ENCODE measurements around the gene NLRX1. TPM values are rescaled to one million over a fixed set of nuclear protein-coding genes. Genes with fewer than 3 reads are reported as not detected.
"Not testable (repeated sequence)": the region's sequence is repeated elsewhere in the genome, so short reads cannot be mapped to it uniquely, and the experiment has no call there.

Gene NLRX1
- polyA plus RNA-seq, 4 donors: 11.7 to 14.4 (median 12.2) TPM

DNA sequence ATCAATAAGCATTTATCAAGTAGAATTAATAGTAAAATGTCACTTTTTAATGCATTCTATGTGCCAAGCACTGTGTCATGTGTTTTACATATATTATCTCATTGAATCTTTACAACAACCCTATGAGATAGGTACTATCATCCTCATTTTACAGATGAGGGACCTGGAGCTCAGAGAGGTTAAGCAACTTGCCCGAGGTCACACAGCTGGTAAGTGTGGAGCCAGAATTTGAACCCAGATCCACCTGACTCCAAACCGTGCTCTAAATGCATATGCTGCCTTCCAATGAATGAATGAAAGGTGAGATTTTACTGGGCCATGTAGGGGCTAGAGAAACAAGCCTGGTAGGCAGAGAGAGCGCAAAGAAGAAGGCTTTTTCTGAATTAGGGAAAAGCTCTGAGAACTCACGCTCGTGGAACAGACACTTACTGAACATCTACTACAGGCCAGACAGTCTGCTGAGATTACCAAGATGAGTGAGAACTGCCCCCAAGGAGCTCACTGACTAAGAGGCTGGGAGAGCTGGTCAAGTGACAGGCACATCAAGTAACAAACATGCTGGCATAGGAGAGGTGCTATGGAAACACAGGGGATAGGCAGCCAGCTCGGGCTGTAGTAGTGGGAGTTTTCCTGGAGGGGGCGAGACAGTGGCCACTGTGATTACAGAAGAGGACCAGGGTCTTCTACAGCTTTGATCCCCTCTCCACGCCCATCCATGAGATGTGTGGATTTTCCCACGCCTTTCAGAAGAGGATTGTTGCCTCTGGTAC, 15.3 kb upstream of the NLRX1 start:
- DNase-seq (ENCODE audit: low read depth in 4 of 4, low spot score in 3 of 4): no peak

DNA sequence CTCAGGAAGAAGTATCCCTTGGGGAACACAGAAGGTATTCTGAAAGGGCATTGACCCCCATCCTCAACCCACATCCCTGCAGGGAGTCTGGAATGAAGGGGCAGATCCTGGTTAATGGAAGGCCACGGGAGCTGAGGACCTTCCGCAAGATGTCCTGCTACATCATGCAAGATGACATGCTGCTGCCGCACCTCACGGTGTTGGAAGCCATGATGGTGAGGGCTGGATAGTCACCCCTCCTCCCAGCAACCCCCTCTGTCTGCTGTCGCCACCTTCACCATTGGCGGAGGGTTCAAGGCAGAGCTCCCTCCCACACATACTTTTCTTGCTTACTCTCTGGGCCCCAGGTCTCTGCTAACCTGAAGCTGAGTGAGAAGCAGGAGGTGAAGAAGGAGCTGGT, 14.3 kb upstream of the NLRX1 start:
- no peak for DNase-seq (ENCODE audit: low read depth in 4 of 4, low spot score in 3 of 4)

DNA sequence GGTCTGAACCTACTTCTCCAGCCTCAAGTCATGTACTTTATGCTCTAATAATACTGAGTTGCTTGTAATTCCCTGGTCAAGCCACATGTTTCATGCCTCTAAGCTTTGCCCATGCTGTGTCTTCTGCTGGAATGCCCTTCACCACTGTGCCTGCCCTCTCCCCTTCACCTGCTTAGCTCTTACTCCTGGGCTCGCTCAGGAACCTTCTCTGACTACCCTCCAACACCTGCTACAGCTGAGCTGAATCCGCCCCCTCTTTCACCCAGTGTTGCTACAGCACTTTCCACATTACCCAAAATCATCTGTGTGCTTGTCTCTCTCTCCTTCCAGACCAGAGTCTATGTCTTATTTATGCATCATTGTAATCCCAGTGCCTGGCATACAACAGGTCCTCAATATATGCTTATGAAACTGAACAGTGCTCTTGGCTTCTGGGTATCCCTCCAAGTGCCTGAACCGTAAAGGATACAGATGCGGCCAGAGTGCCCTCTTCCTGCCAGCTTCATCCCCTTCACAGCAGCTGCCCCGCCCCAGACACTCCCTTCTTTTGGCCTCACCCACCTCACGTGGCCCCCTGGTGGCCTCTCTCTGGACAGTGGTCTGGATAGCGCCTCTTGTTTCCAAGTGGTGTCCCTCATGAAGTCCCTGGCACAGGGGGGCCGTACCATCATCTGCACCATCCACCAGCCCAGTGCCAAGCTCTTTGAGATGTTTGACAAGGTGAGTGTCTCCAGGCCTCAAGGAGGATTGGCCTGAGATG, 12.6 kb upstream of the NLRX1 start:
- no peak for DNase-seq (ENCODE audit: low read depth in 4 of 4, low spot score in 3 of 4)

DNA sequence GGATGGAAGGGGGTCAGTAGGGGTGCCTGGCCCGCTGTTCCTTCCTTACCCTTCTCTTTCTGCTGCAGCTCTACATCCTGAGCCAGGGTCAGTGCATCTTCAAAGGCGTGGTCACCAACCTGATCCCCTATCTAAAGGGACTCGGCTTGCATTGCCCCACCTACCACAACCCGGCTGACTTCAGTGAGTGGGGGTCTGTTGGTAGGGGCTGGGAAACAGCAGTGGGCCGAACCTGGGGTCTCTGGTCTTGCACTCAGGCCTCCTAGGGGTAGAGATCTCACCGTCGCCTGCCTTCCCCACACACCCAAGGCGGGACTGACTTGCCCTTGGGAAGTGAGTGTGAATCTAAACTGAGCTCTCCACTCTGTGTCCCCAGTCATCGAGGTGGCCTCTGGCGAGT, 12.0 kb upstream of the NLRX1 start:
- no peak for DNase-seq (ENCODE audit: low read depth in 4 of 4, low spot score in 3 of 4)

DNA sequence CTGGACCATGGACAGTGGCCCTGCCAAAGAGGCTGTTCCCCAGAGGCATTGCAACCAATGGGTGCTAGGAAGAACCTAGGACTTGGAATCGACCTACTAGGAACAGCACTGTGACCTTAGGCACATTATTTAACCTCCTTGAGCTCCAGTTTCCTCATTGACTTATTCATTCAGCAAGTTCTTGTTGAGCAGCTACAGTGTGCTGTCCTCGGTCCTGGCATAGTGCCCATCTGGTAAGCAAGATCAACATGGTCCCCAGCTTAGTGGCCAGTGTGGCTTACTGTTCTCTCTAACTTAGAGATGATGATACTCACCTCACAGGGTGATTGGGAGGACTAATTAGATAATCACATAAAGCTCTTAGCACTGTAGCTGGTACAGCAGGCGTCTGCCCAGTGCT, 11.5 kb upstream of the NLRX1 start:
- DNase-seq (ENCODE audit: low read depth in 4 of 4, low spot score in 3 of 4): no peak

DNA sequence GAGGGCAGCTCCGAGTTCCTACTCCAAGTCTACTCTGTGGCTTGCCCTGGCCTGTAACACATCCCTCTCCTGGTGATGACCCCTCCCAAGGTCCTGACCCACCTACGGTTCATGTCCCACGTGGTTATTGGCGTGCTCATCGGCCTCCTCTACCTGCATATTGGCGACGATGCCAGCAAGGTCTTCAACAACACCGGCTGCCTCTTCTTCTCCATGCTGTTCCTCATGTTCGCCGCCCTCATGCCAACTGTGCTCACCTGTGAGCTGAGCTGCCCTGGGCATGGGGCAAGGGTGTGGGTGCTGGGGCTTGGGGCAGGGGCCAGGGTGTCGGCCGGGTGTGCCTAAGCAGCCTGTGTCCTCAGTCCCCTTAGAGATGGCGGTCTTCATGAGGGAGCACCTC, 10.1 kb upstream of the NLRX1 start:
- no peak for DNase-seq (ENCODE audit: low read depth in 4 of 4, low spot score in 3 of 4)

DNA sequence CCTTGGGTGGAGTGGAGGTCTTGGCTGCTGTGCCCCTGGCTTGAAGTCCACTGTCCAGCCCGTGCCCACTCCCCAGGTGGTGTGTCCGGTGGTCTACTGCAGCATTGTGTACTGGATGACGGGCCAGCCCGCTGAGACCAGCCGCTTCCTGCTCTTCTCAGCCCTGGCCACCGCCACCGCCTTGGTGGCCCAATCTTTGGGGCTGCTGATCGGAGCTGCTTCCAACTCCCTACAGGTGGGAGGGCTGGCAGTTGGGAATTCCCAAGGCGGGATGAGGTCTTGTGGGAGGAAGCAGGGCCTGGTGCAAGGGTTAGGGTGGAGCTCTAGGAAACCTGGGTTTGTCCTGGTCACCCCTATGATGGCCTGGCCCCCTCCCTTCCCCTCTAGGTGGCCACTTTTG, 8.4 kb upstream of the NLRX1 start:
- DNase-seq (ENCODE audit: low read depth in 4 of 4, low spot score in 3 of 4): no peak

DNA sequence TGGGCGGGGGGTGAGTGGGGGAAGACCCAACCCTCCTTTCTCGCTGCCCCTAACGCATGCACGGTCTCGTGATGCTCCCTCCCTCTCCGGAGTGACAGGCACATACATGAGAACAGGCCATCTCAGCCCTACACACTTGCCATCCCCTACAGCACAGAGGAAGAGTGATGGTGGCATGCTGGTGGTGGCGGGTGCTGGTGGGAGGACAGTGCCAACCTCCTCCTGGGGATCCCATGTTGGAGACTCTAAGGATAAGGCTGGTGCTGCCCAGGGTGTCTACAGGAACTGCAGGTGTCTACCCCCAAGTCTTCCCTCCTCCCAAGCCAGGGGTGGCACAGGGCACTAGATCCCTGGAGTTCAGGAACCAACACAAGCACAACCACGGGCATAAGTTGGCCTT, 6.7 kb upstream of the NLRX1 start:
- no peak for DNase-seq (ENCODE audit: low read depth in 4 of 4, low spot score in 3 of 4)

DNA sequence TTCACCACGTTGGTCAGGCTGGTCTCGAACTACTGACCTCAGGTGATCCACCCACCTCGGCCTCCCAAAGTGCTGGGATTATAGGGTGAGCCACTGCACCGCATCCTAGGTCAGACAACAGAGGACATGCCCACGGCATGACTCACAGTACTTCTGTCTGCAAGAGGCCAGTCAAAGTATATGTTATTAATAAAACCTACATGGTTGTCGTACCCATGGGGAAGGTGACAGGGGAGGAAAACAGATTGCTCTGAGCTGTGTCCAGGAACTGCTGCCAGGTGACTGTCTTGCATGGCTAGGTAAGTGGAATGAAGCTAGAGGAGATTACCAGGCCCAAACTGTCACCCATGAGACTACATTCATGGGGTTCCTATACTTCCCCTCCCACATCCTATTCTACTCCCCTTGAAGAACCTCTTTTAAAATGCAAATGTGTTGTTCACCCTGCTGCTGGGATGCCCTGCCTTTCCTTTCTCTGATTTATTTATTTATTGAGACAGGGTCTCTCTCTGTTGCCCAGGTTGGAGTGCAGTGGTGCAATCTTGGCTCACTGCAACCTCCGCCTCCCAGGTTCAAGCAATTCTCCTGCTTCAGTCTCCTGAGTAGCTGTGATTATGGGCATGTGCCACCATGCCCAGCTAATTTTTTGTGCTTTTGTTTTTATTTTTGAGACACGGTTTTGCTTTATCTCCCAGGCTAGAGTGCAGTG, 2.0 kb upstream of the NLRX1 start:
- DNase-seq (ENCODE audit: low read depth in 4 of 4, low spot score in 3 of 4): peak in 2 of 4 donors; percentile 37 to 44

DNA sequence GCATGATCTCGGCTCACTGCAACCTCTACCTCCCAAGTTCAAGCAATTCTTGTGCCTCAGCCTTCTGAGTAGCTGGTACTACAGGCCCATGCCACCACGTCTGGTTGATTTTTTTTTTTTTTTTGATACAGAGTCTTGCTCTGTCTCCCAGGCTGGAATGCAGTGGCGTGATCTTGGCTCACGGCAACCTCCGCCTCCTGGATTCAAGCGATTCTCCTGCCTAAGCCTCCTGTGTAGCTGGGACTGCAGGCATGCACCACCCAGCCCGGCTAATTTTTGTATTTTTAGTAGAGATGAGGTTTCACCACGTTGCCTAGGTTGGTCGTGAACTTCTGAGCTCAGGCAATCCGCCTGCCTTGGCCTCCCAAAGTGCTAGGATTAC, 1.5 kb upstream of the NLRX1 start:
- not testable (repeated sequence) for DNase-seq (ENCODE audit: low read depth in 4 of 4, low spot score in 3 of 4)

DNA sequence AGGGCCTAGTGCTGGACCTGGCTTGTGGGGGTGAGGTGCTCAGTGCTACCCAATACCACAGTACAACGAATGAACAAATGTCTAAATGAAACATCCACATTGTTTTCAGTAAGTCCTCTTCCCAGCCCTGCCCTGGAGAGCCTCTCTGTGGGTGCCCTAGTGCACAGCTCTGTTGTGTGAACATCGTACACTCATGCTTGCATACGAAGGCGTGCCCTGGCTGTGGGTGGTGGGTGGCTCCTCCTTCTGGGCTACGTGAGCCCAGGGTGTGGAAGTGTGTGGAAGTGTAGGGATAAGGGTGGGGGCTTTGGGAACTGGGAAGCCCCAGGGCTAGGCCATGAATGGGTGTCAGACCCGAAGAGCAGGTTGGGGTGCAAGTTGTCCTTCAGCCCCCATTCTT, 592 bp upstream of the NLRX1 start:
- no peak for DNase-seq (ENCODE audit: low read depth in 4 of 4, low spot score in 3 of 4)

DNA sequence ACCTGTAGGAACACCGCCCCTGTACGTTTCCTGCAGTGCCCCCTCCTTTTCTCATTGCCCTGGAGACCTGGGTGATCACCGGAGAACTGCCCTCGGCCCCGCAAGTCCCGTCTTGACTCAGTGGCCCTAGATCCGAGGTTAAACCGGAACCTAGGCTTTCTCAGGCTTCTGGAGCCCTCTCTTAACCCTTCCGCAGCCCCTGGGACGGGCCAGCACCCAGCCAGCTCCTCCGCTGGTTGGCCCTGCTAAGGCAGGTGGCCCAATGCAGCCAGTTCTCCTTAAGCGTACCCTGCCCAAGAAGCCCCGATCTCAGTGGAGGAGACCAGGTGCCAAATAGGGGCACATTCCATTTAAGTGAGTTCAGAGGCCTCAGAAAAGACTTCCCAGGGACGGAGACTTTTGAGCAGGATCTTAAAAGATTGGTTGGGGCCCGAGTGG, 776 bp downstream of the NLRX1 start:
- no peak for DNase-seq (ENCODE audit: low read depth in 4 of 4, low spot score in 3 of 4)

DNA sequence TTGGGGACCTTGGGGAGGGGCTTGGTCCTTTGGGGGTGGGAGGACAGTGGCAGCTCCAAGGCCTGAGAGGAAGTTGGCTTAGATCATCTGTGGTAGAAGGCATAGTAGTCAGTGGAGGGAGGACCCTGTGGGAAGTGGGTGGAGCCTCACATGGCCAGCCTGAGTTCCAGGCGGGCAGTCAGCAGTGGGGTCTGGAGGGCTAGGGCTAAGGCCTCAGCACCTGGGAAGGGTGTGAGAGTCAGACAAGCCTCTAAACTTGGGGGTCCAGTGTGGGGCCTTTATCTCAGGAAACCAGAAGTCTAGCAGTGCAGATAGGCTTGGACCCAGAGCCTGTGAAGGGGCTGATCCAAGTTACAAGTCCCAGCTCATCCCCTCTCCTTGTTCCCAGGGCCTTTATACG, 4.0 kb downstream of the NLRX1 start:
- DNase-seq (ENCODE audit: low read depth in 4 of 4, low spot score in 3 of 4): no peak

DNA sequence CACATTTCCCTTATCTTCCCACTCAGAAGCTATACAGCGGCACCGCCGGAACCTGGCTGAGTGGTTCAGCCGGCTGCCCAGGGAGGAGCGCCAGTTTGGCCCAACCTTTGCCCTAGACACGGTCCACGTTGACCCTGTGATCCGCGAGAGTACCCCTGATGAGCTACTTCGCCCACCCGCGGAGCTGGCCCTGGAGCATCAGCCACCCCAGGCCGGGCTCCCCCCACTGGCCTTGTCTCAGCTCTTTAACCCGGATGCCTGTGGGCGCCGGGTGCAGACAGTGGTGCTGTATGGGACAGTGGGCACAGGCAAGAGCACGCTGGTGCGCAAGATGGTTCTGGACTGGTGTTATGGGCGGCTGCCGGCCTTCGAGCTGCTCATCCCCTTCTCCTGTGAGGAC, 4.9 kb downstream of the NLRX1 start:
- no peak for DNase-seq (ENCODE audit: low read depth in 4 of 4, low spot score in 3 of 4)

DNA sequence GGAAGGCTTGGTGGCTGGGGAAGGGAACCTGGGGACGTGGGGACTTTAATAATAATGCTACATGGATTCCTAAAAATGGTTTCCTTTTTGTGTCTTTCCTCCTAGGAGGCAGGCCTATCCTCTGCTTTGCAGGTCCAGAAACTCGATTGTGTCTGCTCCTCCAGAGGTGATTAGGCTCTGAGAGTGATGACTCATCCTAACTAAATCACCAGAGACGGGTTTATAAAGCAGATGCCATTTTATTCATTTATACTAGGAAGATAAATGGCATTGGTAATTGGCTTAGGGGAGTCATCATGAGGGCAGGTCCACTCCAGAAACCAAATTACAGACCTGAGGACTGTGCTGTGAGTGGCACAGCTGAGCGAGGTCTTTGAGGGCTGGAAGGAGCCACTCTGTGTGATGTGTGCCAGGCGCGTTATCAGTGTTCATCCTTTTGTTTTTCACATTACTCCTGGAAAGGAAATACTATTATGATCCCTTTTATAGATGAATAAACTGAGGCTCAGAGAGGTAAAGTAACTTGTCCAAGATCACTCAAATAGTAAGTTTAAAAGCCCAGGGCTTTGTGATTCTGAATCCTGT, 7.1 kb downstream of the NLRX1 start:
- no peak for DNase-seq (ENCODE audit: low read depth in 4 of 4, low spot score in 3 of 4)

DNA sequence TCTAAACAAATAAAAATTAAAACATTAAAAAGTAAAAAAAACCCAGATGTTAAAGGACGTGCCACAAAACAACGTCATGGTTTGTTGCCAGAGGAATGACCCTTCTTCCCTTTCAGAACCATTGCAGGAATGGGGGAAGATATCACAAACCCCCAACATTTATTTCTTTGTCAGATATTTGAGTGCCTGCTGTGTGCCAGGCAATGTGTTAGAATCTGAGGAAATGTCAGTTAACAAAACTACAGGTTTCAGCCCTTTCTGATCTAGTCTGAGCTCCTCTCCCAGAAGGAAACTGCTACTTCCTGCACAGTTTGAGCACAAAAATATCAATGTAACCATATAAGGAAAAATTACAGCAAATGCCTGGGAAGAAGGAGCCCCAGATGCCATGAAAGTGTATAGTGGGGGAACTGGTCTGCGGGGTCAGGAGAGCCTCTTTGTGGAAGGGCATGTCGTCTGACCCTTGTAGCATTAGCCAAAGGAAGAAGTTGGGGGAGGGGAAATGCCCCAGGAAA, 9.7 kb downstream of the NLRX1 start:
- DNase-seq (ENCODE audit: low read depth in 4 of 4, low spot score in 3 of 4): no peak

DNA sequence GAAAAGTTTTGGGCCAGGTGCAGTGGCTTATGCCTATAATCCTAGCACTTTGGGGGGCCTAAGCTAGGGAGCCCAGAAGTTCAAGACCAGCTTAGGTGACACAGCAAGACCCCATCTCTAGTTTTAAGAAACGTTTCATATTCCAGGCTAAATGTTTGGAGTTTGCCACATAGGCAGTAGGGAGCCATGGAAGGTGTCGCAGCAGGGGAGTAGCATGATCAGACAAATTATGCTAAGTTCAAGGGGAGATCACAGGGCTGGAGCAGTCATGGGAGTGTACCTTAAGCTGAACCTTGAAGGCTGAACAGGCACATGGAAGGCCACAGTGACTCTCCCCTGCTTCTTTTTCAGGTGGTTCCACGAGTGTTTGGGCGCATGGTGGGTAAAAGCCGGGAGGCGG, 10.8 kb downstream of the NLRX1 start:
- no peak for DNase-seq (ENCODE audit: low read depth in 4 of 4, low spot score in 3 of 4)

DNA sequence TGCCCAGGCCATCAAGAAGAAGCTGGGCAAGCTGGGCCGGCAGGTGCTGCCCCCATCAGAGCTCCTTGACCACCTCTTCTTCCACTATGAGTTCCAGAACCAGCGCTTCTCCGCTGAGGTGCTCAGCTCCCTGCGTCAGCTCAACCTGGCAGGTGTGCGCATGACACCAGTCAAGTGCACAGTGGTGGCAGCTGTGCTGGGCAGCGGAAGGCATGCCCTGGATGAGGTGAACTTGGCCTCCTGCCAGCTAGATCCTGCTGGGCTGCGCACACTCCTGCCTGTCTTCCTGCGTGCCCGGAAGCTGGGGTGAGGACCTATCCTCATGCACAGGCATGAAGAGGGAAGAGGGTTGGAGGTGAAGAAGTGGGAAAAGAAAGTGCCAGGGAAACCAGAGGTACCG, 11.5 kb downstream of the NLRX1 start:
- no peak for DNase-seq (ENCODE audit: low read depth in 4 of 4, low spot score in 3 of 4)

DNA sequence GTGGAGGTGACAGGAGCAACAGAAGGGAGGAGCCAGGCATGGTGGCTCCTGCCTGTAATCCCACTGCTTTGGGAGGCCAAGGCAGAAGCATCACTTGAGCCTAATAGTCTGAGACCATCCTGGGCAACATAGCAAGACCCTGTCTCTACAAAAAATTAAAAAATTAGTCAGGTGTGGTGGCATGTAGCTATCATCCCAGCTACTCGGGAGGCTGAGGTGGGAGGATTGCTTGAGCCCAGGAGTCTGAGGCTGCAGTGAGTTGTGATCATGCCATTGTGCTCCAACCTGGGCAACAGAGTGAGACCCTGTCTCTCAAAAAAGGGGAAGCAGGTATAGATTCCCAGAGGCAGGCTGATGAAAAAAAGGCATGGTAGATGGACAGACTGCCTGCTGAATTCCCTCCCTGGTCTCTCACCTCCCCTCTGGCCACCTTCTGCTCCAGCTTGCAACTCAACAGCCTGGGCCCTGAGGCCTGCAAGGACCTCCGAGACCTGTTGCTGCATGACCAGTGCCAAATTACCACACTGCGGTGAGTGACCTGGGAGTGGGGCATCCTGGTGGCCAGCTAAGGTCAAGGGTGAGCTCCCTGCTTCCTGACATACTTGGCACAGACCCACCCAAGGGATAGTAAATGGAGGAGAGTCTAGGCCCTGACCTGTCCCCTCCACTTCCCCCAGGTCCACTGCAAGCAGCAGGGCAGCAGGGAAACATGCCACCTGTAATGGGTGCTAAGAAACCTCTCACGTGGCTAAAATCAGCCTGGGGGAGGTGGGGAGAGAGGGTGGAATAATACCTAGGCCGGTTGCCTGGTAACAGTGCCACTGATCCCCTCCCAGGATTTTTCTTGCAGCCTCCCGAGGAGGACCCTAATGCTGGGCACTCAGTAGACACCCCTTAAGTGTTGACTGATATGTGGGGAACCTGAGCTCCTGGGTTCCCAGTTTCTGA, 12.5 kb downstream of the NLRX1 start:
- DNase-seq (ENCODE audit: low read depth in 4 of 4, low spot score in 3 of 4): no peak

Data from right renal pelvis (tissue), 4 donors.